Measurements from ENCODE around the gene CUL9.

- TF ChIP-seq CTCF (IDR thresholded peaks at IDR 0.05) = no peak
- TF ChIP-seq POLR2A (IDR thresholded peaks at IDR 0.05) = no peak
- no peak for TF ChIP-seq POLR2AphosphoS5 (IDR thresholded peaks at IDR 0.05)
These were observed 2.8 kb upstream of the CUL9 start for GRCh38 chr6:43178951-43179830.

All from prostate gland (tissue), 2 donors.